GM19025 (cell line): ENCODE measurements around the gene RIPPLY3.

ENCODE experiments used
- ATAC-seq: cut with Tn5 transposase; IDR thresholded peaks from one replicate; pipeline ENCODE4 v1.9.1; 2021; ENCODE audit warnings: mild to moderate bottlenecking, low read depth, moderate library complexity; ENCODE audit not compliant: unreplicated experiment

Gene RIPPLY3

DNA sequence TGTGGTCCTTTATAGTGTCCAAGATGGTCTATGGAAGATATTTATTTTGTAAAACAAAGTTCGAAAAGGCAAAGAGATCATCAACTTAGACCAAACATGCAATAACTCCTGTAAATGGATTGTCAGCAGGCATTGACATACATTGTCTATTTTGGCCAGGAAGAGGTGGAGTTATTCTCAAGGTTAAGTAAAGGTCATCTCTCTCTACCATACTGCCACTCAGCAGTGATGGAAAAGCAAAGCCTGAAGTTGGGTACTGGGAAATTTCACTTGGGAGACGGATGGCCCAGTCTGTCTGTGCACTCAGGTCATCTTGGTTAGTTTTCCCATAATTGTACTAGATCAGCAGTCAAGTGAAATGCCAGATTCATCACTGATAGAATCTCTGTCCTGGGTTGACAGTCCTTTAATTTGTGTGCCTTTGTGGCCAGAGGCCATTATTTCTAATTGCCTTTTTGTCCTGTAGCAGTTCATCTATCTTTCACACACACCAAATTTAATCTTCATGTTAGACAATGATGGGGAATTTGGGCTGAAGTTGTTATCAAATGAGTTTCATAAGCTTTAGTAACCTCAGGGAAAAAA lies 48.9 kb downstream of the RIPPLY3 start:
- ATAC-seq, result no peak

DNA sequence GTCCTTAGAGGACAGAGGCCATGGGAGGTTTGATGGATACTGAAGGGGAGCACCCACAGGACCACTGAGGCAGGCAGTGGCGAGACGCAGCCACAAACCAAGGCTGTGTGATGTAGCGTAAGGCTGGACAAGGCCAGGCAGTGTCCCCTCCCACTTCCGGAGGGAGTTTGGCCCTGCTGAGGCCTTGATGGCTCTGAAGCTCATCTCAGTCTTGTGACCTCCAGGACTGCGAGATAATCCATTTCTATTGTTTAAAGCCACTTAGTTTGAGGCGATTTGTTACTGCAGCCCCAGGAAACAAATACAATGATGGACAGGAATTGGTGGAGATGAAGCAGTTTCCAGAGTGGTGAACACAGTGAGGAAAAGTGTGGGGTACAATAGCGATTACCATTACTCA lies 51.1 kb downstream of the RIPPLY3 start:
- no peak for ATAC-seq

DNA sequence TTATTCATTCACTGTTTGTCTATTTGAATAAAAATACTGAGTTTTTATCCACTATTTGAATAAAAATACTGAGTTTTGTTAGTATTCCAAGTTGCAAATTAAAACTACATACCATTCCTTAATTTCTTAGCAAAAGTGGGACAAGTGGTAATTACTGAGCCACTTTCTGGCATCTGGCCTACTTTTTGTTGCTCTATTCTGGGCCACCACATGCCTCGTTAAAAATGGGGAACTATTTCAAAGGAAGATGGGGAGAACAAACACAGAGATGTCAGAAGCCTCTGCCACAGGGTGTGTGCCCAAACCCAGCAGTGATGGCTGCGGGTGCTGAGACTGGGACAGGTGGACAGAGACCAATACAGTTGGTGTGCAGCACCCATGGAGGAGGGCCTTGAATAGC lies 51.8 kb downstream of the RIPPLY3 start:
- ATAC-seq, result no peak

DNA sequence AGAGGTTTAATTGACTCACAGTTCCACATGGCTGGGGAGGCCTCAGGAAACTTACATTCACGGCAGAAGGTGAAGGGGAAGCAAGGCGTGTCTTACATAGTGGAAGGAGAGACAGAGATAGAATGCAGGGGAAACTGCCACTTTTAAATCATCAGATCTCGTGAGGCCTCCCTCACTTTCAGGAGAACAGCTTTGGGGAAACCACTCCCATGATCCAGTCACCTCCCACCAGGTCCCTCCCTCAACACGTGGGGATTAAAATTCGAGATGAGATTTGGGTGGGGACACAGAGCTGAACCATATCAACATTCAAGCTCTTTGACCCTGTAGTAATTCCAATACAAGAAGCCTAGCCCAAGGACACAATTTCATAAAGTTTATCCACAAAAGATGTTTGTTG lies 52.7 kb downstream of the RIPPLY3 start:
- ATAC-seq, result no peak

DNA sequence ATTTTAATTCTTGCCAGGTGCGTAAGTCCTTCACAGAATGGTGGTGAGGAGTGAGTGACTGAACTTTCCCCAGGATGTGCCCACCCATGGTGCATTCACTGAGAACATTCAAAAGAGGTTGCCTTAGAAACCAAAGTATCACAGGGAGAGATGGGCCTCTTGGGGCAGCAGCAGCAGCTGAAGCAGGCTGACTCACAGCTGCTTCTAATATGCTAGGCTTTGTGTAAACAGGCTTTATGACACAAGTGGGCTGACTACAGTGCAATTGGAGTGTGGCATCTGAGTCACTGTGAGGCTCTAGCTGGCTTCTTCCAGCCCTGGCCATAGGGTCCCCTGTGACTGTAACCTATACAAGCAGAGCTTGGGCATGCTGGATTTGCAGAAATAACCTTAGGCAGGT lies 53.8 kb downstream of the RIPPLY3 start:
- ATAC-seq, result no peak

DNA sequence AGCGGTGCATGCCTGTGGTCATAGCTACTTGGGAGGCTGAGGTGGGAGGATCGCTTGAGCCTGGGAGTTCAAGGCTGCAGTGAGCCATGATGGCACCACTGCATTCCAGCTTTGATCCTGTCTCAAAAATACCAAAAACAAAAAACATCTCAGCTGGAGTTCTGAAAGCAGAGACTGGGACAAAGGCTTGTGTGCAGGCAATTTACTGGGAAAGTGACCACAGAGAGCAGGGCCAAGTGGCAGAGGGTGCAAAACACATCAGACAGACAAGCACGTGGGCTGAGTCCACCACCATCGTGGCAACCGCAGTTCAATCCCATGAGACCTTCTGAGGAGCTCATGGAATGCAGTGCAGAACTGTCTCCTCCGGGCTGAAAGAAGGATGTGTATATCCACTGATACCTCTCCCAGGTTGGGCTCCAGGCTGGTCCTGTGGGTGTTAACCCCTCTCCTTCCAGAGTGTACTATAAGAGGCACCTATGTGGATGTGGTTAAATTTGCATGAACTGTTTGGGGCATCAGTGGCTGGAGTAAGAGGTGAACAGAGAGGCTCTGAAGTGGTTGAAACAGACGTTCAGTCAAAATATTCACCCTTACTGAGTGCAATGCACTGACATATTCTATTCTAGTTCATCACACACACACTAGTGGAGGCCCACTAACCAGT lies 55.6 kb downstream of the RIPPLY3 start:
- no peak for ATAC-seq

DNA sequence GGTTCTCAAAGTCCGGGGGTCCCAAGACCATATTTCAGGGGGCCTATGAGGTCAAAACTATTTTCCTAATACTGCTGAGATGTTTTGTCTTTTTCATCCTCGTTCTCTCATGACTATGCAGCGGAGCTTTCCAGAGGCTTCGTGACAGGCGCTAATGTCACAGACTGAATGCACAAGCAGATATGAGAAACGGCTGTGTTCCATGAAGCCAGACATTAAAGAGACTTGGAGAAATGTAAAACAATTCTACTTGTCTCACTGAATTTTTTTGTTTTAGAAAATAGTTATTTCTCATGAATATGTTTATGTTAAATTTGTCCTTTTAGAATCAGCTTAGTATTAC lies 56.1 kb downstream of the RIPPLY3 start:
- no peak for ATAC-seq

DNA sequence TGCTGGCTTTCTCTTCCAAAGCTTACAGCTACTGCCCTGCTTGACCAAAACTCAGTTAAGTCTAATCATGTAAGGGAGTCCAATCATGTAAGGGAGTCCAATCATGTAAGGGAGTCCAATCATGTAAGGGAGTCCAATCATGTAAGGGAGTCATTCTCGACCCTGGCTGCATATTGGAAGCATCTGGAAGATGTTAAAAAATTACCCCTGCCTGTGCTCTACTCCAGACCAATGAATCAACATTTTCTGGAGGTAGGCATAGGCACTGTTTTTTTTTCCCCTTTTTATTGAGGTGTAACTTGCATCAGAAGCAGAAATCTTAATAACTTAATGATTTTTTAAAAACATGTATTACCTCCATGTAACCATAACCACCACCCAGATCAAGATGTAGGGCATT lies 56.9 kb downstream of the RIPPLY3 start:
- no peak for ATAC-seq

DNA sequence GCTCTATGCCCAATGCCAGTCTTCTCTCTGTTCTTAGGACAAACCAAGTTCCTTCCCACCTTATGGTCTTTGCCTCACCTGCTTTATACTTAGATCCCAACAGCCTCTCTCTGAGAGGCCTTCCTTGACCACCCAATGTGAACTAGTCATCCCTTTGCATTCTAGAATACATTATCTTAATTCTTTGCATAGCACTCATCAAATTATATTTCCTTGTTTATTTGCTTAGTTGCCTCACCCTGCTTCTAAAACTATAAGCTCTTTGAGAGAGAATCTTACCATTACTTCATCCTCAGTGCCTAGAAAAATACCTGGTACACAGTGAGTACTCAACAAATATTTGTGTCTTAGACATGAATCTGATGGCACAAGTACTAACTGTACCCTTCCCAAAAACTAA lies 58.3 kb downstream of the RIPPLY3 start:
- no peak for ATAC-seq

DNA sequence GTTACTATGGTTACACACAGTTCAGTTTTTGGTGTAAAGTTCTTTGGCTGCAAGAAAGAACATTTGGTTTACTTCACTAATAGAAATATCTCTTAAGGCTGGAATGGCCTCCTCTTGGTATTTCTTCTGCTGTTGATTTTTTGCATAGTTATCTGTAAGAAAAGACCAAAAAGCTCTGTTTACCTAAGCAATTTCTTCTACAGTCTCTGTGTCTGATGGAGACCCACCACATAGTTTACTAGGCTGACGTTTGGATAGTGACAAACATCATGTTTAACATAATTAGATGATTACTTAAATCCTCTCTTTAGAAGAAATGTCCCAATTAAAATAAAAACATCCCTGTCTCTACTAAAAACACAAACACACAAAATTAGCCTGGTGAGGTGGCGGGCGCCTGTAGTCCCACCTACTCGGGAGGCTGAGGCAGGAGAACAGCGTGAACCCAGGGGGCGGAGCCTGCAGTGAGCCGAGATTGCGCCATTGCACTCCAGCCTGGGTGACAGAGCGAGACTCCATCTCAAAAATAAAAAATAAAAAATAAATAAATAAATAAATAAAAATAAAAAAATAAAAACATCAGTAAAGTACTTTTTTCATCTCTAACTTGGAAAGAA lies 59.2 kb downstream of the RIPPLY3 start:
- no peak for ATAC-seq
